SK-MEL-5 (cell line): Measurements from ENCODE around the gene TRANK1. TPM values are rescaled to one million over a fixed set of nuclear protein-coding genes. Genes with fewer than 3 reads are reported as not detected.

ENCODE experiments used
- DNase-seq: peaks from one replicate; pipeline ENCODE4 v3.0.0-alpha.2; 2016; ENCODE audit warnings: low read depth, low spot score
- in situ Hi-C: cut with HindIII; loops from 2 replicates; pipeline ENCODE4 v1.10.0; 2016; ENCODE audit warnings: low sequenced_read_pairs, high pct_unique_total_duplicates, low pct_unique_long_range_greater_than_20kb
- total RNA-seq: library from RNA; depleted of rRNA; stranded (reverse); fragments of >200 nt; shearing (Covaris generic); gene quantifications from 2 replicates; pipeline ENCODE4 v1.2.3, GENCODE V29; 2014

The TRANK1 gene
- total RNA-seq, 1 experiment from 2014 or later = 4.0 TPM

DNA sequence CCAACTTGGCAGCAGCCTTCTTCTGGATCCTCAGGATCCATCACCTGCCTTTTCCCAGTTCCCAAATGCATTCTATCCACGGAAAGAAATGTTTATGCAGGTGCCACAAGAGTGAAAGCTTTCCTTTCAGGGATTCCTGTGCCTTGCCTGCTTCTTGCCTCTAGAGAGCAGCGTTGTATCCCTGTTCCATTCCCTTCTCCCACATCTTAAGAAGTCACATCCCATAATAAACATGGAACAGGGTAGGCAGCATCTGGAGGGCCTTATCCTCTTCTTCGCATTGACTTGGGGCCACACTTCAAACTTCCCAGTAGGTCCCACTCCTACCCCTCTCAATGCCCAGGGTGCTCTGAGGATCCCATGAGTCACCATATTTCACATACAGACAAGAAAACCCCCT is 107.8 kb downstream of the TRANK1 start:
- DNase-seq = no peak
- in situ Hi-C loops = no loop called here

DNA sequence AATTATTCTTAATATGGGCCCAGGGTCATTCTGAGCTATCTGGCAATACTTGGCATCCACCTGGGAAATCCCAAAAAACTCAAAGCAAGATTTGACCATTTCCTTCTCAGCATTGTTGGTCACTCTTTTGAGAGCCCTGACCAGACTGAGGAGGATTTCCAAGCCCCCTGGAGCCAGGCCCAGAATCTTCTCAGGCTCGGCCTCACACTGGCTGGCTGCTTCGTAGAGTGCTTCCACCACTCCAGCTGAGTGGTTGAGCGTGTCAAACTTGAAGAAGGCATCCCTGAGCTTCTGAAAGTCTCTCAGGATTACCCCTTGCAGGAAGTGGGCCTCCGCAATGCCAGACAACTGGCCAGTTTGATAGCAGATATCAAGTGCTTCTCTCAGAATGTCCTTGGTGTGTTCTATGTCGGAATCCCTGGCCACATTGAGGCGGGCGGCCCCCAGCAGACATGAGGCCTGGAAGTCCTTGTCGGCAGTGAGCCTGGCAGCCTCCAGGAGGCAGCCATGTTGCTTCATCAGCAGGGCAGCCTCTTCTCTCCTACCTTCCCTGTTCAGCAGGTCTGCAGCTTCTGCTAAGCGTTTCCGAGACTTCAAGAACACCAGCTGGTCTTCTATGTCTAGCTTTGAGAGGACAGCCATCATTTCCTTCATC is 111.6 kb downstream of the TRANK1 start:
- in situ Hi-C loops = no loop called here
- DNase-seq = no peak

DNA sequence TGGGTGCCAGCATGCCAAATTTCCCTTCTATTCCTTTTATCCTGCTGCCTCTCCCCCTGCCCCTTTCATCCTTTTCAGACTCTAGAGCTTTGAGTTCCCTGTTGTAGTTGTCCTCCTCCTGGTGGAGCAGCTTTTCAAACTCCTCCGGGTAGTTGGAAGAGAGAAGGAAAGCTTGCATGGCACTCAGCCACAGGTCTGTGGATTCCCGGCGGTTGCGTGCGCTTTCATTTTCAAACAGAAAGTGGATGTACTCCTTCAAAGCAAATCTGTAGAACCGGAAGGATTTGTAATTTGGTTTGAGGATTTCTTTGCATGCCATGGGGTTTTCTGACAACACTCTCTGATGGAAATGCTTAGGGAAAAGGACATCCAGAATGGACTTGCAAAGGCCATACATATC is 112.4 kb downstream of the TRANK1 start:
- no peak for DNase-seq
- in situ Hi-C loops = no loop called here

DNA sequence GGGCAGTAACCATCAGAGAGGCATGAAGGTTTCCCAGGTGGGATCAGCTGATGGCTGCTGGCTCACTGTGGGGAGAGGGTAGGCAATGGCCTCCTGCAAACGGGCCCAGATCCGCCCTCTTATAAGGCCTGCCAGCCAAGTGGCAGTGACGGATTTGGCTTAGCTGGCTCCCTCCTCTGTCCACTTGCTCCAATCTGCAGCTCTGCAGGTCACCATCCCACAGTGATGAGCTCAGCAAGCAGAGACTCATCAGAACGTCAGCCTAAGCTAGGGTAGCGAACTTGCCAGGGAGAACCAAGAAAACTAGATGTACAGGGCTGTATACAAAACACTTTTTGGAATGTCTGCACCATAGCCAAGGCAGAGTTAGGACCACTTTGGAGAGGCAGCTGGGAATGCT is 117.7 kb downstream of the TRANK1 start:
- DNase-seq = no peak
- in situ Hi-C loops = no loop called here

DNA sequence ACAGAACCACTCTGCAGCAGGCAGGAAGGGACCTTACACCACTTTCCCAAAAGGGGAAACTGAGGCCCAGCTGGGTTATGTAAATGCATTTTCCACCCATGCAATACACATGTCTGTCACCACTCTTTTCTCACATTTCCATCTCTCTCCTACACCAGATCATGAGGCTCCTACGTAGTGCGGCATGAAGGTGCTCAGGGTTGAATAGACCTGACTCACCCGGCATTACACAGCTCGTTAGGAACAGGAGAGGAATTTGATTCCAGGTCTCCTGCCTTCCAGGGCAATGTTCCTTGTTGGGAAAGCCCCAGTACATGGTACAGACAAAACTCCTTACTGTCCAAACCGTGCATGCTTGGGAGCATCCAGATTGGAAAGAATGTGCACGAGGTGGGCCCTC is 118.6 kb downstream of the TRANK1 start:
- no peak for DNase-seq
- in situ Hi-C loops = no loop called here

DNA sequence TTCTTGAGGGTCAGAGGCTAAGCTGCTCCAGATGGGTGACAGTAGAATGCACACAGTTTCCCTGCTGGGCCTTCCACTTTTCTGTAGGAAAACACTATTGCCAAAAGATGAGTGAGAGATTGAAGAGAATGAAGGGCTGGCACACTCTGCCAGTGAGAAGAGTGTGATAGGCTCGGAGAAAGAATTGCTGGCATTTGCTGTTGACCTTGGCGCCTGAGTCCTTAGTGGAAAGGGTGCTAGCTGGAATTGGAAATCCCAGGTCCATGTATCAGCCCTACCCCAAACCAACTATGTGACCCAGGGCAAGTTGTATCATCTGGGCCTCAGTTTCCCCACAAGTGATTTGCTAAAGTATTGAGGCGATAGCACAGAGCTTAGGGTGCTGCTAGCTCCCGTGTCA is 120.4 kb downstream of the TRANK1 start:
- DNase-seq = no peak
- in situ Hi-C loops = no loop called here

DNA sequence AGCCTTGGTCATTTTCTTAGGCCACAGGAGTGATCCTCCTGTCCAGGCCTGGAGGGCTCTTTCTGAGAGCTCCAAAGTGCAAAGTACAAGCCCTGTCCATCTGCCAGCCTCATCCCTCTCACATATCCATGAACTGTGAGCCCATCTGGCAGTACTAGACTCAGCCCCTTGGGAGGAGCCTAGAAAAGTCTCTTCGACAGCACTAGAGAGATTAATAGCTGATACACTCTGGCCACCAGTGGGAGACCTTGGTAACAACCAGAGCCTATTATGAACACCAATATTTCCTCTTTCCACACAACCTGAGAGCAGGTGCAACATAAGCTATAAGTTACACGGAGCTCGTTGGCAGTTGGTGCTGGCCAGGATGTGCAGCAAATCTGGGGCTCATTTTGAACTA is 121.0 kb downstream of the TRANK1 start:
- in situ Hi-C loops = no loop called here
- no peak for DNase-seq

DNA sequence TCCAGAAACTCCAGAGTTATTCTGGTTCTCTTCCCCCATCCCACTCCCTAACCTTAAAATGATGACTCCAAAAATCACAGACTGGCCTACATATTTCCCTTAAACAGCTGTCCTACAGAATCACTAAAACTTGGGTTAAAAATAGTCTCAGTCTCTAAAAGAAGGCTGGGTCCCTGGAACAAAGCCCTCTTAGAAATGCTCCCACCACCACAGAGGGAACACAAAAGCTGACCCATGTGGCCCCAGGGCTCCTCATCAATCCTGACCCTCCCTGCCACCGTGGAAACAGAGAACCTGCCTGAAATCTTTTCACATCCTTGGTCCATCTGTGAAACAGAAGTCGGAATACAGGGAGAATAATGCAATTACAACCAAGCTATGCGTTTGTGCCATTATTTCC is 124.8 kb downstream of the TRANK1 start:
- DNase-seq = peak; percentile 41

DNA sequence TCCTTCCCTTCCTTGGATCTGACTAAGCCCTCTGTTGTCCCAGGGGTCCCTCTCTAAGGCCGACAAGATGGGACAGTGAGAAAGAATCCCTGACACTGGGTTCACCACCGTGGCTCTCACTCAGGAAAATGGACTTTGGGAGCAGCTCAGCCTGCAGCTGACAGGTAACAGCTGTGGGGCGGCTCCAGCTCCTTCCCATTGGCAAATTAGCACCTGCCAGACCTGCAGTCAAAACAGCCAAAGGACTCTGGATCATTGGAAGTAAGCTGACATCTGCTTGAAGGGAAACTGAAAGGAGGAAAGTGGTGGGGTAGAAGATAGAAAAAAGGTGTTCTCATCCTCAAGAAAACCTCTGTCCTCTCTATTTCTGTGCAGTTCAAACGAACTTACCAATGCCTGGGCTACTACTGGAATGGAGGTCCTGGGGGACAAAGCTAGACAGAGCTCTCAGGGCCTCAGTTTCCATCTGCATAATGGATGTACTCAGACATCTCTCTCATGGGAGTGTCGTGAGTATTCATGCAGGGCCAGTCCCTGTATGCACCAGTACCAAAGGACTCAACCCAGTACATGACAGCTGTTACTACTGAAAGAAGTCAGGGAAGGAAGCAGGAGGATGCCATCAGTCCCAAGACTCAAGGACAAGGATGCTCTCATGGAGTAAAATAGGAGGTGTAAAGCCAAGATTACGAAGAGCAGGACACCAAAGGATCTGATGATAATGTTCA is 126.9 kb downstream of the TRANK1 start:
- in situ Hi-C loops = no loop called here
- DNase-seq = no peak

More for the DNA sequence above, 124.8 kb downstream of the TRANK1 start:
- in situ Hi-C loops = no loop called here

DNA sequence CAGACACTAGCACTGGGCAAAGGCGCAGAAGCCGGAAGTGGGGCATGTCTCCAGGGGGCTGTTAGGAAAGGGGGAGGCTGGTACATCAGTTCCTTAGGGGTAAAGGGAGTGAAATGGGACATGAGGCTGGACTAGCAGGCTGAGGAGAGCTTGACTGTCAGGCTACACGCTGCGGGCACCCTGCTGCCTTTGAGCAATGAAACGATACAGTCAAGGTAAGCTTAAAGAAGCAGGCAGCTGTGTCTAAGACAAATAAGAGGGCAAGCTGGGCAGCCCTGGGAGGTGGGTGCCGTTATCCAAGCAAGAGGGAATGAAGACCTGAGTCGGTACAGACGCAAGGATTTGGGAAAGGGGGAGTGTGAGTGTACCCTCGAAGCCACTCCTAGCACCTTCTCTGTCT is 129.5 kb downstream of the TRANK1 start:
- no peak for DNase-seq
- in situ Hi-C loops = no loop called here

DNA sequence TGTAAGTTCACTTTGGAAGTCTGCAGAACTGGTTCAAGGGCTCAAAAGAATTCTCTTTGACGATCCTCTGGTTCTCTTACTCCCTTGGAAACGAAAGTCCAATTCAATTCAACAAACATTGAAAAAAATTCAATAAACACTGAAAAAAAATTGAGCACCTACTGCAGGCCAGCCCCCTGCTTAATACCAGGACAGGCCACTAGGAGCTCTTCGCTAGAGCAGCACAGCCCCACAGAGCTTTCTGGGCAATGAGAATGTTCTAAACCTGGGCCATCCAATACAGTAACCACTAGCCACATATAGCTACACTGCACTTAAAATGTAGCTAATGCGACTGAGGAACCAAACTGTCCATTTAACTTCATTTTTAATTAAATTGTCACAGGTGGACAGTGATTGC is 130.1 kb downstream of the TRANK1 start:
- in situ Hi-C loops = no loop called here
- DNase-seq = no peak

DNA sequence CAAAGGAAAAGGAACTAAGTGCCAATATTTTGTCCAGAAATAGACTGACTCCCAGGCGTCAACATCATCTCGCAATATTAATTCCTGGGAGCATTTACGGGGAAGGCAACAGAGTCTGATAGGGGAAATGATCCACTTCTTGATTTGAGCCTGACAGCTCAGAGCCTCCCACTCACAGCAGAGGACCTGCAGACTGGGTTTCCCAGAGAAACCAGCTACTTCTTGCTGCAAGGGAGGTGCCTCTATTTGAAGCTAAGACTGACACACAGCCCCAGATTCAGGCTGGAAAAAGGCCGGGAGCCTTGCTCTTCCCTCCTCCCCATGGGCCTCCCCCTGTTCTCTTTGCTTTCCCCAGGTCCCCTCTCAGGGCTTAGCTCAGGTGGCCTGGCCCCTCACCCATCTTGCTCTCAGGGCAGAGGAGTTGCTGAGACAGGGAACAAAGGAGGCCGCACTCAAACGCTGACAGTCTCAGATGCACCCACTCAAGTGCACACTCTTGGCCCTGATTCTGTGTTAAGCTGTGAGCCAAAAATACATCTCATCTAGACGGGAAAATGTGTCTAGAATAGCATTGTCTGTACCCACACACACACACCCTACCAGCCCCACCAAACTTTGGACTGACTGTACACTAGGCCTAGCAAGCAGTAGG is 130.7 kb downstream of the TRANK1 start:
- in situ Hi-C loops = no loop called here
- no peak for DNase-seq

DNA sequence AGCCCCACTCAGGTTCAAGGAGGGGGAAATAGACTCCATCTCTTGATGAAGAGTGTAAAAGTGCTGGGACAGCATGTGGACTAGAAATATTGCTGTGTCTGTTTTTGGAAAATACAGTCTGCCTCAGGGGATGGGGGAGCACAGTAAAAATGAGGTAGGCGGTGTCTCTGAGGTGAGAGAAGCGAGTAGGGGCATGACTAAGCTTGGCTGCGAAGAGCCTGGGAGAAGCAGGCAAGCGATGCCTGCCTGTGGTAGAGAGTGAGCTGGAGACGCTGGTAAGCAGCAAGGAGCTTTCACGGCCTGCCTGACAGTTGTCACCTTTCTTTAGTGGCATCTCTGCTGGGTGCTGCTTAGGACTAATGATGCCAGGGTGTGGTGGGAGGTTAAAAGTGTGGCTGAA is 131.5 kb downstream of the TRANK1 start:
- no peak for DNase-seq
- in situ Hi-C loops = no loop called here

DNA sequence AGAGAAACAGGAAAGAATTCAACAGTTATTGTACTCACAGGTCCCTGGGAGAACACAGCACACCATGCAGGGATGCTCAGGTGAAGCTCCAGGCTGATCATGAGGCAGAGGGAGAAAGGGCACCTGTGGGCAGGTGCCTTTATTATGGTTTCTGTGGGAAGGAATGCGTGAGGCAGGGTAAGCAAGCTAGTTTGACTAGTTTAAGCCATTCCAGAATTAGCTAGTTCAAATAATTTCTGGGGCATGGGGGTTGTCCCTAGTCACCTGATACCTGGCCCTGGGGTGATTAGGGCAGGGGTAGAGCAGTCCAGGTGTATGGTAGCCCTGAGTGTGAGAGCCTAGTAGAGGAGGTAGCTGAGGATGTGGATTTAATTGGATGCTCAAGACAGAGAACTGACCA is 132.6 kb downstream of the TRANK1 start:
- DNase-seq = no peak
- in situ Hi-C loops = no loop called here

DNA sequence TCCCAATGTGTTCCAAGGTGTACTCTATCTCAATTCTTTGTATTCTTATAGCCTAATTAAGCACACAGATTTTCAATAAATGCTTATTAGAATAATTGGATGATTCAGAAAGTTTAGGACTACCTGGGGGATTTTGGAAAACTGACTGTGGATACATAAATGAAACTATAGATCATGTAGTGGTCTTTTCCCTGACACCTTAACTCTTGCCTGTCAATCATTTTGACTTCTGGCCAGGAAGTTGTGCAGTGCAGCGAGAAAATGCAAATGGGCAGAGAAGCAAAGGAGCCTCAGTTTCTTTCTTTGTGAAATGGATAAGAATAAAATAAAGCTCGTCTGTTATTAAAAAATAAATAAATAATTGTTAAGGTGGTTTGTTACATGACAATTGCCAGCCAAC is 133.1 kb downstream of the TRANK1 start:
- DNase-seq = no peak
- in situ Hi-C loops = no loop called here

DNA sequence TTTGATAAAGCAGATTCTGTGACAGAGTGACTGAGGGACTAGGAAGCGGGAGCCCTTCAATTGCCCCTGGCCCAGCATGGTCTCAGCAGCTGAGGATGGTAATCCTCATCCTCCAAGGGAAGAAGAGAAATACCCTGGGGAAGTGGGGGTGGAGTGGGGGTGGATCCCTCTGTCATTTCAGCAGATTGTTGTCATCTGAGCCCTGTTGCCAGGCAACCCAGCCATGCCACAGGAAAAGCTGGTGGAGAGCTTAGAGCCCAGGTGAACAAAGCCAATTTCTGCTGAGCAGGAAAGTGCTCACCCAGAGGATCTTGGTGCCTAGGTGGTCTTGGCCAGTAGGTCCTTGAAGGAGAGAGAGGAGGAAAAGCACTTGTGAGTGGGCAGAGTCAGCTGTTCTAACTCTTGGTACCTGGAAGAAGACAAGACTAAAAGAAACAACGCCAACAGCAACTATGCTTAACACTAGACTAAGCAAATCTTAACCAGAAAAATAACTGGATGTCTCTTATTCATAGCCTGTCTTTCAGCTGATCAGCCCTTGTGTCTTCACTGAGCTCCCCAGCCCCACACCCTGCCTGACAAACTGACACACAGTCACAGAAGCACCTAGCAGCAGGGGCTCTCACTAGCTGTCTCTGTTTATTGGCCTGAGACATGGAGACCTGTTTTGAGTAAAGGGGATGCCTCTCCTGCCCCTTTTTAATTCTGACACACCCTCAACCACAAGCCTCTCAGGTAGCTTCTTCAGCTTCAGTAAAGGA is 140.4 kb downstream of the TRANK1 start:
- DNase-seq = no peak
- in situ Hi-C loops = no loop called here

DNA sequence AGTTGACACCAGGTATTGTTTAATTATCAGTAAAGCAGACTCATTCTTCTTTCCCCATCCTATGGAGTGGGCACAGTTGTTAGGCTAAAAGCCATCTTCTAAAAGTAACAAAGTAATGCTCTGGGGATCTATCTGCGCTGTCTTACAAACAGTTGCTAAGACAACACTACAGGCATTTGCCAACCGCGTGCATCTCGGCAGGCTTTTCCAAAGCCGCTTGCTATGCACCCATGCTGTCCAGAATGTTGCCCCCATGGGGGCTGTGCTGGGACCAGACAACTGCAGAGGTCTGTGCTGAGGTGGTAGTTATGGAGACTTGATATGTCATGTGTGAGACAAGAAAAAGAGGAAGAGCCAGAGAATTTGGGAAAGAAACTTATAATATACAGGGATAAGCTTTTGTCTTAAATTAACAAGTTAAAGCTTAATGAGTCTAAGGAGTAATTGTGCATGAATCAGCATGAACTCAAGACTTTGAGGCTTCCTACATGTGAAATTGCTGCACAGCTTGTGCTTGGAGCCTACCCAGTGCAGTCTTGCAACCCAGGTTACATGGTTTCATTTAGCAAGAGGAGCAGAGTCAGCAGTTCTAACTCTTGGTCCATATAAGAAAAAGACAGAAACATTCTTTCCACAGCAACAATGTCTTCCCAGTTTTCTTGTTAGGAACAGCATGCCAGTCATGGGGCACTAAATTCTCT is 141.6 kb downstream of the TRANK1 start:
- in situ Hi-C loops = no loop called here

More for the DNA sequence above, 141.6 kb downstream of the TRANK1 start:
- no peak for DNase-seq
